ENCODE results near the gene SYNDIG1.

SYNDIG1 gene

DNA sequence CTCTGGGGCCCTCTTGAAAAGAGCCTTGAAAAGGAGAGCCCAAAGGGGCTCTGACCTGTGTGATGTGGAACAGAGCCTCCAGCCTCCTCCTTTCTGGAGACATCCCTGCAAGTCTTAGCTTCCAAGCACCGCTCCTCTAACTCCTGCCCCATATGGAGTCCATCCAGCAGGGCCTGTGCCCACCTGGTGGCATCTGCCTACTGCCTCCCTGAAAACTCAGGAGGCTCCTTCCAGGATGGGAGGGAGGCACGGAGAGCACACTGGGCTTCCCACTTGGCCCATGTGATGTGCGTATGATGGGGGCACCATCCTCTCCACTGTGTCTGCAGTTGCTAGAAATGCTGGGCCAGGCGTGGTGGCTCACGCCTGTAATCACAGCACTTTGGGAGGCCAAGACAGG lies 98.1 kb downstream of the SYNDIG1 start:
- DNase-seq (ENCODE audit: low spot score): no peak

DNA sequence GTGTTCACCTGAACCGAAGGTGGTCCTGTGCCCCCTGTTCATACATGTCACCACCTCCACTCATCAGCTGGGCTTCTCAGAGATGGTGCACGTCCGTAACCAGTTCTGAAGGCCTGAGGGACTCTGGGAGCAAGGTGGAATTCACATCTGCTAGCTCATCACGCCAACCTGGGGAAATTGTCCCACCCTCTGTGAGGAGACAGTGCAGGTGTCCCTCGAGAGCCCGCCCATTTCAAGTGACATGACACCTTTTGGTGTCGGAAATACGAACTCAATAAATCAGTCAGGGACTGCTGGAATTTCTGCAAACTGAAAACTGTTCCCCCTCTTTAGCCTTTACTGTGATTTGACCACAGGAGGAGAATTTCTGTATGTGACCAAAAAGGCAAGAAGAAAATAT lies 99.4 kb downstream of the SYNDIG1 start:
- DNase-seq (ENCODE audit: low spot score): no peak

DNA sequence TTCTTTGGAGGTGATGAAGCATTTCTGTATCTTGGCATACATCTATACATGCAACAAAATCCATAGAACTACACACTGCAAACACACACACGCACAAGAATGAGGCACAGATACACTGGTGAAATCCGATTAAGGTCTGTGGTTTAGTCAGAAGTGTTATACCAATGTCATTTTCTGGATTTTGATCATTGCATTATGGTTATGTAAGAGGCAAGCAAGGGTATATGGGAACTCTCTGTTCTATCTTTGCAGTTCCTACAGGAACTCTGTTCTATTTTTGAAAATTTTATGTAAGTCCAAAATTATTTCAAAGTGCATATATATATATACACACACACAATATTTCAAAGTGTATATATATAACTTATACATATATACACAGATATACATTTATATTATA lies 101.7 kb downstream of the SYNDIG1 start:
- DNase-seq (ENCODE audit: low spot score): no peak

DNA sequence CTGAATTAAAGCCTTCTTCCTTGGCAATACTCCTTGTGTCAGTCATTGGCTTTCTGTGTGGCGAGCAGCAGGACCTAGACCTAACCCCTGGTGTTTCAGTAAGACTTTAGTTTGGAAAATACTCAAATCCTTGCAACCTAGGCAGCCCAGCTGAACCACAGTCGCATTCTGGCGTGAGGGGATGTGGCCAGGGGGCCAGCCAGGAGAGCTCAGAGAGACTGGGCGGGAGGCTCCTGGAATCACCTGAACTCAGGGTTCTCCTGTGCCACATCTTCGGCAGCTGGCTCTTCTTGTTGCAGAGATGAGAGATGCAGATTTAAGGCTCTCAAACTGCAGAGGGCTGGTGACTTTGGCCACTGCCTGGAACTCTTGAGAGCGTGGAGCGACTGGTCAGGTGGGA lies 102.7 kb downstream of the SYNDIG1 start:
- DNase-seq (ENCODE audit: low spot score): no peak

DNA sequence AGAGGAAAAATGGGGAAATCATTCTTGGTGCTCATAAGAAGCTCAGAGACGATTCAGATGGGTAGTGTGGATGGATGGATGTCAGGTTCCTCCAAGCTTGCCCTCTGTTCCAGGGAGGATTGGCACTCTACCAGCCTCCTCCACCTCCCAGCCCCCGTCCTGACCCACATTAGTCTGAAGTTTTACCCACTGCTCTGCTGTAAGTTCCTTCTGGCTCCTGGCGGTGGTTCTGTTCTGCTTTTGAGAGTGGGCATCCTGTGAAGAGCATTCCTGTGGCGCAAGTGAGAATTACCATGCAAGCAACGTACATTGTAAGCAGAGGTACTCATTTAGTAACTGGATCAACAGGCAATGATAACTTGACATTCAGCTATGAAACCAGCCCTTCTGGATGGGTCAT lies 103.4 kb downstream of the SYNDIG1 start:
- no peak for DNase-seq (ENCODE audit: low spot score)

DNA sequence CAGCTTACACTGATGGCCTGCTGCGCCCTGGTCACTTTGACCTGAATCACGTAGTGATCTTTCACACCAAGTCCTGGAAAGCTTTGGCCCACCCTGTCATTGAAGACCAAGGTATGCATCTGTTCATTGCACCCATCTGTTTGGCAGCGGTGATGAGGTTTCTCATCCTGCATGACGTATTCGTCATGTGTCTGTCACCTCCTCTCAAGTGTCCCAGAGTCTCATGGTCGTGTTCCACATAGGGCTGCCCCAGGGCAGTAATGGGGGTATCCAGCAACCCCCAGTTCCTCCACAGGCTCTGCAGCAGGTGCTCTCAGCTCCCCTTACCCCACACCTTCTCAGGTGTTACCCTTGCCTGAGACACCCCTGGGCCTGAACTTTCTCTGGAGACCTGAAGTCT lies 104.1 kb downstream of the SYNDIG1 start:
- no peak for DNase-seq (ENCODE audit: low spot score)

DNA sequence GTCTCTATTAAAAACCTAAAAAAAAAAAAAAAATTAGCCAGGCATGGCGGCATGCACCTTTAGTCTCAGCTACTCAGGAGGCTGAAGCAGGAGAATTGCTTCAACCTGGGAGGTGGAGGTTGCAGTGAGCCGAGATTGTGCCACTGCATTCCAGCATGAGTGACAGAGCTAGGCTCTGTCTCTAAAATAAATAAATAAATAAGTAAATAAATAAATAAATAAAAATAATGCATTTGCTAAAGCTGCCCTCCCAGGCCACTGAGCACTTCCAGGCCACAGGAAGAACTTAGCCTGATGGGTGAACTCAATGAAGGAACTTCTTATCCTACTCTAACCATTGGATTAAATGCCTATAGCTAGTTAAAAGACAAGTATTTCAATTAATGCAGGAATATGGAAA lies 104.9 kb downstream of the SYNDIG1 start:
- DNase-seq (ENCODE audit: low spot score): no peak

DNA sequence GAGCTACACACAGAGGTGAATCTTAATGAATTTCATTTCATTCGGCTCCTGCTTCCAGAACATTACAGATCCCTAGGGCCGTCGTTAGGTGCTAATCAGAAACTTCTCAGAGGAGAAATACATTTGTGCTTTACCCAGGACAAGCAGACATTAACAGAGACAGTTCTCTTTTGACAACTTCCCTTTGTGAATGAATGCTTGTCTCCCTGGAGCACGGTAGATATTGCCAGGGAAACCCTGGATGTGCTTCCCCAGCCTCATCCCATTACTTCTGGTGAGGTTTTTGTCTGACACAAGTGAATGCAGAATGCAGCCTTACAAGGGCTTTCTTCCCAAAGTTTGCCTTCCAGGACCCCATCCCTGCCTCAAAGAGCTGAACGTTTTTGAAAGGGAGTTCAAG lies 105.4 kb downstream of the SYNDIG1 start:
- DNase-seq (ENCODE audit: low spot score): no peak

DNA sequence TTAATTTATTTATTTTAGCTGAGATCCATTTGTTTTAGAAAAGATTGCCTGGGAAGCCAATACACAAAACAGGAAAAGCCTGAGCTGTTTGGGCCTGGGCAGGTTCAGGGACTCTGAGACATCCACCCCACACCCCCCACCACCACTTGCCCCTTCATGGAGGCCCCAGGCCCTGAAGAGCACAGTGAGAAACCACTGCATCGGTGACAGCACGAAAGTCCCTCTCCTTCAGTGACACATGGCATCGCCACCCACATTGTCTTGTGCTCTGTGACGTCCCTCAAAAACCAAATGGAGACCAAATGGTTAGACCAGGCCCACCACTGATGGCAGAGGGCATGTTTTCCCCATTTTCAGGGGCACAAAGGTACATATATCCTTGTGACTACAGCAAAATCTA lies 106.4 kb downstream of the SYNDIG1 start:
- no peak for DNase-seq (ENCODE audit: low spot score)

DNA sequence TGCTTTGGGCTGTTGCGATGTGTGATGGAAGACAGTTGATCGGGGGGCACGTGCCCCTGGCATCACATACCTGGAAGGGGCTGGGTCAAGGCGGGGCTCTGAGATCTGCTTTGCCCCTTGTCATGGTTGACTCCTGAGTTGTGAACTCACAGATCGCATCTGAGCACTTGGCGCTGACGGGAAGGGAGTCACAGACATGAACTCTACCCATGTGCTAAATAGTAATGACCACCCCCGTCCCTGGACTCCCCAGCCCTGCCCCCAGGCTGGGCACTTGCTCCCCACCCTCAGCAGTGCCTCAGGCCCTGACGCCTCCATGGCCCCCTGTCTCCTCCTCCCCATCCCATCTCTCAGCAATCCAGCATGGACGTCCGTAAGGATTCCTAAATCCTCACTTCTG lies 107.0 kb downstream of the SYNDIG1 start:
- no peak for DNase-seq (ENCODE audit: low spot score)

DNA sequence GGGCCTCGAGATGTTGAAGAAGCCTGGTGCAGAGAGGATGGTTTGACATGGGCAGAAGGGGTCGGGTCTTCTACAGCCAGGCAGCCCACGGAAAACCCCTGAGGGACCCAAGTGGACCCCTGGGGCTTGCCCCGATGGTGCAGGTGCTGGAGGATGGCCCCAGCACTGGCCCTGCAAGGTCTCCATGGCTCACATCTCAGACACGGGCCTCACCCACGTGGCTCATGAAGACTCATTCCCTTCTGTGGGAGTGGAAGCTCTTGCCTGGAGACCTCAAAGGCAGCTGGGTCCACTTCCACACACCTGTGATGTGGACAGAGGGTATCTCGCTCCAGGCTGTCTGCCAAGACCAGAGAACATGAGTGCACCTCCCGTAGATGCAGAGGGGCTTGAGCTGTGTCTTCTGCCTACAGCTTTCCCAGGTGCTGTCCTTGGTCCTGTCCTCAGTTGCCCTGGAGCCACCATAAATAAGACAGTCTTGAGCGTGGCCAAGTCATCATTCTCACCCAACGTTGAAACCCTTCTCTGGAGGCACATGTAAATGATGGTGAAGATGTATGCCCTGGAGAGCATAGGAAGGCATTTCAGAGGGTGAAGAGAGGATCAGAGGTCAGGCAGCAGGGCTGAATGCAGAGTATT lies 108.0 kb downstream of the SYNDIG1 start:
- no peak for DNase-seq (ENCODE audit: low spot score)

DNA sequence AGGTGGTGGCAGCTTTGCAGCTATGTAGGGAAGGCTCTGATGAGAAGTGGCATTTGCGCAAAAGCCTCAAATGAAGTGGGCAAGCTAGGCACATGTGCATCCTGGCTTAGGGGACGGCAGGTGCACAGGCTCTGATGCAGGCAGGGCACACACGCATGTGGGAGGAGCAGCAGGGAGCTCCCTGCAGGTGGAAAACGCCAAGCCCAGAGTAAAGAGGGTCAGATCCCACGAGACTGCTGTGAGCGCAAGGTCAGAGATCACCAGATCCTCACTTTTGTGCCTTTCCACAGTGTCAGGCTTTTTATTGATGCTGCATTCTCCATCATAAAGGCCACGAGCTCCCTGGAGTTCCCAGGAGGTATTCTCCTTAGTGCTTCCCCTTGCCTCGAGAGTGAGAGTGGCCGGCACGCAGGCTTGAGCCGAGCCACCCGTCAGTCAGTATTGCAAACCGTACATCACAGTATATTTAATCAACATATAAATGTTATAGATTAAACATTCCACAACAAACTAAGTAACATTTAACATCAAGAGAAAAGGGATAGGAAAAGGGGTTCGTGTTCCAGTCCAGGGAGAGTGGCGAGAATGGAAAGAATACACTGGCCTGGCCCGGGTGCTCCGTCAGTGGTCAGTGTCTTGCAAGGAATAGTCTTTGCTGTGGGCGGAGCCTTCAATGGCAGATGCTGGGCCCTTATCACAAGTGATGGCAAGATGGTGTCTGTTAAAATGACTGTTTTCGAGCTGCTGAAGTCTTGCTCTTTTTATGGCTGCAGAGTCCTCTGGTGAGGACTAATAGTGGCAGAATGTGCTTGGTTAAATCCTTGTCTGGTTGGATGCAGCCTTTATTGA lies 109.4 kb downstream of the SYNDIG1 start:
- DNase-seq (ENCODE audit: low spot score): no peak

DNA sequence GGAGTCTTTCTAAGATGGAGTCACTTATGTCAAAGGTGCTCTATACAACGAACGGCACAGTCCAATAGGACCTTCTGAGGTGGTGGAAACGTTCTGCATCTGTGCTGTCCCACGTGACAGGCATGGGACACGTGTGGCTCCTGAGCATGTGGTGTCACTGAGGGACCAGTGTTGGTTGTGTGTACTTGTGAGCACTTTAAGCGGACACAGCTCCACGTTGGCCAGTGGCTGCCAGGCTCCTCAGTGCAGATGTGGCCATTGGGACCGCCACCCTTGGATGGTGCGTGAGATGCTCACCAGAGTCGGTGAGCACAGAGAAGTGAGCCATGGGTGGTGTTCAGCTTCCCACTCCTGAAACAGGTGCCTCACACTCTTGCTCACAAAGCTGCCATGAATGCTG lies 110.0 kb downstream of the SYNDIG1 start:
- no peak for DNase-seq (ENCODE audit: low spot score)

DNA sequence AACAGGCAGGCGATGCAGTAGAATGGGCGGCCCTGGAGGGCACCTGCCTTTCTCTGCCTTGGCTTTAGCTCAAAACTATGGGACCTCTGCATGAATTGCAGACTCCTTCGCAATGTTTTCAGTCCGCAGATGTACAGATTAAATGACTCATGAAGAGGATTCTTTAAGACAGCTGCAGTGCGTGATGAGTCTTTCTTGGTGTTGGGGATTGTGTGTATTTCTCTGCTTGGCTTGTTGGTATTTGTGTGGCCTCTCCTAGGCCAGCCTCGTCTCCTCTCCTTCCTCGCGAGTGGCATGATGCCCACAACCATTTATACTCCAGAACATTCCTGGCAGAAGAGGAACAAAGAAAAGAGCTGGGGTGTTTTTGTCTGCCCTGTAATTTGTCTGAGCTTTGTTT lies 110.6 kb downstream of the SYNDIG1 start:
- DNase-seq (ENCODE audit: low spot score): no peak

DNA sequence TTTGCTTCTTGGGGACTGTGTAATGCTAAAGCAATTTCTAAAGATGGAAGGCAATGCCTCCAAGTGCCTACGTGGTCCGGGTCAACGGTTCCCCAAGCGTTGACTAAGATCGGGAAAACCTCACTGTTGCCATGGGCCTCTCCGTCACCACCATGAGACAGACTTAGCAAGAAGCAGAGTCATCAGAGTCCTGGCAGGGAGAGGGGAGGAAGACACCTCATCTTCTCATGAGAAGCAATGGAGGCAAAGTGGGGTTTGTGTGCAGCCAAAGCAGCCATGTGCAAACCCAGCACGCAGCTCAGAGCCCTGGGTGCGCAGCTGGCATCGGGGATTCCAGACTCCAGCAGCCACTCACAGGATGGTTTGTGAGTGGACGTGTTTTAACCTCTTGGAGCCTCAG lies 111.4 kb downstream of the SYNDIG1 start:
- DNase-seq (ENCODE audit: low spot score): no peak

DNA sequence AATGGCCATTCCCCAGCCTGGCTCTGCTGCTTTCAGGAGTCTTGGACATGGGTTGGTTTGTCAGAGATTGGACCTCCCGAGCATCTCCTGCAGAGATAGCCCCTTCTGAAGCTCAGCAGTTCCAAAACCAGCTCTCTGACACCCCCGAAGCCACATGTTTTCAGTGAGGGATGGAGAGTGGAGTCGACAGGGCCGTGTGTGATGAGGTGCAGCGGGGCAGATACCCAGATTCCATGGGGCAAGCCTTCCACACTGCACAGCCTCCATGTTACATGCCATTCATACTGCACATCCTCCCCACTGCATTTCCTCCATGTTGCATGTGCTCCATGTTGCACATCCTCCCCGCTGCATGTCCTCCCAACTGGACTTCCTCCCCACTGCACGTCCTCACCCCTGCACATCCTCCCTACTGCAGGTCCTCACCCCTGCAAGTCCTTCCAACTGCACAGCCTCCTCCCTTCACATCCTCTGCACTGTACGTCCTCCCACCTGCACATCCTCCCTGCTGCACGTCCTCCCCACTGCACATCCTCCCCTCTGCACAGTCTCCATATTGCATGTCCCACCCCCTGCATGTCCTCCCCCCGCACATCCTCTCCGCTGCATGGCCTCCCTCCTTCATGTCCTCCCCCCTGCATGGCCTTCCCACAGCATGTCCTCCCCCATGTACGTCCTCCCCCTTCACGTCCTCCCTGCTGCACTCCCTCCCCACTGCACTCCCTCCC lies 112.2 kb downstream of the SYNDIG1 start:
- DNase-seq (ENCODE audit: low spot score): no peak

DNA sequence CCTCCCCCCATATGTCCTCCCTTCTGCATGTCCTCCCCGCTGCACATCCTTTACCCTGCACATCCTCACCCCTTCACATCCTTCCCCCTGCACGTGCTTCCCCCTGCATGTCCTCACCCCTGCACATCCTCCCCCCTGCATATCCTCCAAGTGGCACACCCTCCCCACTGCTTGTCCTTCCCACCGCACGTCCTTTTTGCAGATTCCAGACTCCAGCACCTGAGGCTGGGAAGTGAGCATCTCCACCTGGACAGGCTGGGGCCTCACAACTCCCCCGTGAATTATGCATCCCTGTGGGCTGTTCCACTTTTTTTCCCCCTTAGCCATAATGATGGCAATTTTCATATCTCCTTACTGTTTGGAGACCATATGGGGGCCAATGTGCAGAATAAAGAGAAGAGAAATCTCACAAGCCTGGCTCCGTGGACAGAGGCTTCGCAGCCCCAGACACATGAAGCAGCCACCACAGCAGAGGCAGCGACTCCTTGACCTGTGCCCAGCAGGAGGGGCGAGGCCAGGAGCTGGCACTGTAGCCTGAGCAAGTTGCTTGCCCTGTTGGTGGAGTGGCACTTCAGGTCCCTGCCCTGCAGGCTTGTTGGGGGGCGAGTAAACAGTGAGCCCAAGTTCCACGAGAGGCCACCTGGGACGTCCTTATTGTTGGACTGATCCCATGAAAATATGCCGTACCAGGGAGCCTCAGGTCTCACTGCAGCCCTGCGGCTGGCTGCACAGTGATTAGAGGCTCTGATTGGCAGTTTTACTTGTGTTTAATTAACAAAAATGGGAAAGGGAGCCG lies 113.1 kb downstream of the SYNDIG1 start:
- DNase-seq (ENCODE audit: low spot score): no peak

DNA sequence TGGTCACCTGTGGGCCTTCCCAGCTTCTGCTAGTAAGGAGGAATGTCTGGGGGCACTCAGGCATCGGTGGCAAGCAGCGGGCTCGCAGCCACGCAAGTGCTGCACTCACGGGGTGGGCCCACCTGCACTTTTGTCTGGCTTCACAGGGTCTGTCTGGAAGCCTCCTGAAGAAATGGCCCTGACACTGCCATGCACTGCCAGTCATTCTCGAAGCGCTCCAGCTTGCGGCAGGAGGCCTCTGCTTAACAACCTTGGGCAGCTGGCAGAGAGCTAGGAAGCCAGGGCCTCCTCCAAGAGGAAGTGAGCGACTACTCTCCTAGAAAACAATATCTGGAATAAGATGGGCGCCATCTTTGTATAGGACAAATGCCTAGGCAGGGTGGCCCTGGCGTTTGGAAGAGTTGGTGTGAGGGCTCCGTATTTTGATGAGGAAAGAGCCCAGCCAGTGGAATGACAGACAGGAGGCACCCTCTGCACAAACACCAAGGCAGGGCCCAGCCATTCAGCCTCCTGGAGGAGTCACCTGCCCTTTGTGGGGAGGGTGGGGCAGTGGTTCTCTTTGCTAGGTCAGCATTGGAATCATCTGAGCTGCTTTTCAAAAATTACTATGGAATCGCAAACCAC lies 113.9 kb downstream of the SYNDIG1 start:
- DNase-seq (ENCODE audit: low spot score): no peak

DNA sequence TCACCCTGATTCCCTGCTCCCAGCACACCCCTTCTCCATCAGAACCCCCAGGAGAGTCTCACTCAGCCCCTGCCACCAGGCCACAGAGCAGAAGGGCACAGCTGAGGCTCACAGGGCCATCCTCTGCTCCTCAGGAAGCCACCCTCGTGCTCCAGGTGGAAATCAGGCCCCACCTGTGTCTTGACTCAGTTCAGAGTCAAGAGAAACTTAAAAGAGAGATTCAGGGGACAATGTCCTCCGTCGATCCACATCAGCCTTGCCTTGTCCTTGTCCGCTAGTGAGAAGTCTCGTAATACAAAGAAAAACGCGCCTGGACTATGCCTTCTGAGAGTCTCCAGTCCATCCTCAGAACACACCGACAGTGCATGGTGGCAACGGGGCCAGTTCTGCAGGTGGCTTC lies 114.6 kb downstream of the SYNDIG1 start:
- no peak for DNase-seq (ENCODE audit: low spot score)

DNA sequence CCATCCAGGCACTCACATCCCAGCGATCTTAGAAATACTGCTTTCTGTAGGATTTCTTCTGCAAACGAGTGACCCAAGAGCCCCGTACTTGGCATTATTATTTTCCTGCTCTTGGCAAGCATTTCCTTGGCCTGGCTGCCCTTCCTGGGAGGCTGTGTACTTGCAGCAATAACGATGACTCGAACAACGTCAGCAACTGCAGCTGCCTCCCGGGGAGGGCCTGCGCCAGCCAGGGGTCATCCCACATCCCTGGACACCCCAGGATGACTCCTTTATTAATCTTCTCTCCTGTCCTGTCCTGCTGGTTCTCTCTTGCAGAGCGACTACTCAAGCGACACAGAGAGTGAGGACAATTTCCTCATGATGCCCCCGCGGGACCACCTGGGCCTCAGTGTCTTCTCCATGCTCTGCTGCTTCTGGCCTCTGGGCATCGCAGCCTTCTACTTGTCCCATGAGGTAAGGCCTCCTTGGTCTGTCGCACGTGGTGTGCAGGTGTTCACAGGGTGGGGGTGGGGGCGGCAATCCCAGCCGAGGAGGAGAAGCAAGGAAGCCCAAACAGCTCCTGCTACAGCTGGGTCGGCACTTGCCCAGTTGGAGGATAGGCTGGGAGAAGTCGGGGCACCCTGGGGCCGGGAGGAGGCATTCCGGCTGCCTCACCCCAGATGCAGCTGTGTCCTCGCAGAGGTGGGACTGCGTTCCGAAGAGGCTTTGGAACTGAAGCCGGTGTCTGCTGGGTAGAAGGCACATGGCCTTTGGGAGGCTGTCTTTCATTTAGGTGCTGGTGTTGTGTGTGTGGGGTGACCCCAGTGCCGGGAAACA lies 115.3 kb downstream of the SYNDIG1 start:
- no peak for DNase-seq (ENCODE audit: low spot score)

Measured in D341Med (cell line).